GM19328 (cell line): ENCODE measurements around the gene OR8D2.

Experiments
- ATAC-seq: cut with Tn5 transposase; IDR thresholded peaks from one replicate; pipeline ENCODE4 v1.9.1; 2021; ENCODE audit warnings: mild to moderate bottlenecking, moderate library complexity; ENCODE audit not compliant: unreplicated experiment

The OR8D2 gene, protein sequence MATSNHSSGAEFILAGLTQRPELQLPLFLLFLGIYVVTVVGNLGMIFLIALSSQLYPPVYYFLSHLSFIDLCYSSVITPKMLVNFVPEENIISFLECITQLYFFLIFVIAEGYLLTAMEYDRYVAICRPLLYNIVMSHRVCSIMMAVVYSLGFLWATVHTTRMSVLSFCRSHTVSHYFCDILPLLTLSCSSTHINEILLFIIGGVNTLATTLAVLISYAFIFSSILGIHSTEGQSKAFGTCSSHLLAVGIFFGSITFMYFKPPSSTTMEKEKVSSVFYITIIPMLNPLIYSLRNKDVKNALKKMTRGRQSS

DNA sequence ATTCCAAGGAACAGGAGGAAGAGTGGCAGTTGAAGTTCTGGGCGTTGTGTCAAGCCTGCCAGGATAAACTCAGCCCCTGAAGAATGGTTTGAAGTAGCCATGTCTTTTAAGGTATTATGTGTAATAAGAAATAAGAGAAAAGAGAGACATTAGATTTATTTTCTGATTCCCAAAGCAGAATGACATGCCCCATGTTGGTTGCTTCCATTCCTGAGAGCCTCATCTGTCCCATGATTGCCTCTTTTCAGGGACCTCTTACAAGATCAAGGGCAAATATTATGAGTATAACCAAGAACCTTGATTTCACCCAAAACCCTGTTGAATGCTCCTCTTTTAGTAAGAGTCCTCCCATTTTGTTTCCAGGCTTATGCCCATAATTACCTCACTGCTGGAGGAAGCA lies at the start of gene OR8D2:
Gene OR8D2, minus strand, starts transcription at position 101 of the 400 bp plus-strand sequence. Its CDS starts 0 bp downstream, at position 101.
- no peak for ATAC-seq

DNA sequence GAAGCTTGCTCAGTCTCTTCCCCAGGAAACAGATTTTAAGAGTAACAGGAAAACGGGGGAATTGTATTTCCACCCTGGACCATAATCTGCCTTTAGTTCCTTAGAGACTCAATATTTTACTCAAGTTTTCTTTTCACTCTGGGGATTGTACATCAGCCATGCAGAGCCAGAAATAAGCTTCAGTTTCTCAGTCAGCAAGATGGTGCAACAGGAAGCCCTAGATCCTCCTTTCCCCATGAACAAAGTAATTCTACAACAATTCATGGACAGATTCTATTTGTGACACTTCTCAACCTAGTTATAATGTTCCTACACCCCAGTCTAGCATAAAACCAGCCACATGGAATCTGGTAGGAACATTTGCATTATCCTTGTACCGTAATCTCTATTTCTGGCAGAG lies 39.6 kb upstream of the OR8D2 start:
- ATAC-seq = no peak

DNA sequence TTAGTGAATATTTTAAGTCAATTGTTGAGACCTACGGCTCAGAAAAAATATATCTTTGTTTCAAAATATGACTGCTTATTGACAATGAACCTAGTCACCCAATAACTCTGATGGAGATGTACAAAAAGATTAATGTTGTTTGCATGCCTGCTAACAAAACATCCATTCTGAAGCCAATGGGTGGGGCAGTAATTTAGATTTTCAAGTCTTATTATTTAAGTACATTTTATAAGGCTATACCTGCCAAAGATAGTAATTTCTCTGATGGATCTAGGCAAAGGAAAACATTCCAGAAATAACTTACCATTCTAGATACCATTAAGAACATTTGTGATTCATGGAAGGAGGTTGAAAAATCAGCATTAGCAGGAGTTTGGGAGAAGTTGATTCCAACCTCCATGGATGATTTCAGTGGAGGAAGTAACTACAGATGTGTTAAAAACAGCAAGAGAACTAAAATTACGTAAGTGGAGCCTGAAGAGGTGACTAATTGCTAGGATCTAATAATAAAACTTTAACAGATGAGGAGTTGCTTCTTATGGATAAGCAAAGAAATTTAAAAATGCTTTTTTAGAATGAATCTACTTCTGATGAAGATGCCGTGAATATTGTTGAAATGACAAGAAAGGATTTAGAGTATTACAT lies 26.4 kb upstream of the OR8D2 start:
- no peak for ATAC-seq

DNA sequence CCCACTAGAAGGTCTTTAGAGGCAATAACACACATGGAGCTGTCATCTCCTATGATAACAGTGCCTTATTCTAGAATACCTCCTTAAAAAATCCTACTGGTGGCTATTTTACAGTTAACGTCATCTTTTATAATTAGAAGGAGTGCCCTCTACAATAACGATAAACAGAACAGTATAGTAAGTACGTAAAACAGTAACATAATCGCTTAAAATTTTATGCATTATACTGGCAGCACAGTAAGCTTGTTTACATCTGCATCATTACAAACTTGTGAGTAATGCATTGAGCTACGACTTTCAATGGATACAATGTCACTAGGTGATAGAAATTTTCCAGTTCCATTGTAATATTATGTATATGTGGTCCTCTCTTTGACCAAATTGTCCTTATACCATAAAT lies 24.3 kb upstream of the OR8D2 start:
- ATAC-seq = no peak

DNA sequence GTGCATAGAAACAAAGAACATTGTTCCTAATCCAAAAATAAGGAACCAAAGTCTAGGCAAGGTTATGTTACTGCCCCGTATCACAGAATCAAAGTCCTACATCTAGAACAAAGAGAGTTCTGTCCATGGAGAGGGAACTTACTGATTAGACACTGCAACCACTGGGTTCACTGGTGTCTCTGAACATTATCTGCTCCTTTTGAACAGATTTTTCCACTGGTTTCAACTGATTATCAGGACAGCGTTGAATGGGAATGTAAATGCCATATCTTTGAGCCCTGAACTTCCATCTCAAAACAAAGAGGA lies 20.1 kb upstream of the OR8D2 start:
- no peak for ATAC-seq

DNA sequence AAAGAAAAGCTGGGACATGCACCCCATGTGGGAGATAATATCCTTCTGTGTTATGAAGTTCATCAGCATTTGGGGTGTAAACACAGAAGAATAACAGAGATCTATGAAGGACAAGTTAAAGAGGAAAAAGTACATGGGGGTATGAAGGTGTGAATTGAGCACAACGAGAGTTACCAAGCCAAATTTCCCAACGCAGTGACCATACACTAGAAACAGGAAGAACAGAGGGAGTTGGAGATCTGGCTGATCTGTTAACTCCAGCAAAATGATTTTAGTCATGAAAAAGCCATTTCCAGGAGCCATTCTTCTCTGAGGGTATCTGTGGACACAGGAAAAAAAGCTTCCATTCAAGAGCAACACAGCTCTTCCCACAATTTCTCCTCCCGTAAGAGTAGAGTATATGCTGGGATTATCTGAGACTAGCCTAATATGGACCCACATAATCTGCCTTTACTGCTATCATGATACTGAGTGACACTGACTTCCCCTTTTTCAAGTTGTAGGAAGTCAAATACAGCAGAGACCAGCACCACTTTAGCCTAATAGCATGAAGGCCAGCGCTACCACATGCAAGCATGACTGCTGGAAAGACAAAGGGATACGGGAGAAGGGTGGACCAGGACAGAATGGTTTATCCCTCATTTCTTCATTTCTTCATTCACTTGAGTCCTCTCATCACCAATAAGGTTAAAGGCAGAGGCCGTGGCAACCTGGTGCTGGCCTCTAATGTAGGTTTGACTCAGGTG lies 19.6 kb upstream of the OR8D2 start:
- no peak for ATAC-seq

DNA sequence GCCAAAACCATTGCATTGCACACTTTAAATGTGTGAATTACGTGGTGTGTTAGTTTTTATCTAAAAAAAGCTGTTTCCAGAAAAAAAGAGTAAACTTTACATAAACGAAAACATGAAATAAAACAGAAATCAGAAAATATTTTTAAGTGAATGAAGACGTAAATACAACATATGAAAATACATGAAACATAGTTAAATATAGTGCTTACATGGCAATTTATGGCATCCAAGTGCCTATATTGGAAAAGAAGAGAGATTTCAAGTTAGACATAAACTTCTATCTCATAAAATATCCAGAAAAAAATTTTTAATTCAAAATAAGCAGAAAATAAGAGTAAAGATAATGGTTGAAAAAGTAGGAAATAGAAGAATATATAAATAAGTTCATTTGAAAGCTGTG lies 11.9 kb upstream of the OR8D2 start:
- no peak for ATAC-seq

DNA sequence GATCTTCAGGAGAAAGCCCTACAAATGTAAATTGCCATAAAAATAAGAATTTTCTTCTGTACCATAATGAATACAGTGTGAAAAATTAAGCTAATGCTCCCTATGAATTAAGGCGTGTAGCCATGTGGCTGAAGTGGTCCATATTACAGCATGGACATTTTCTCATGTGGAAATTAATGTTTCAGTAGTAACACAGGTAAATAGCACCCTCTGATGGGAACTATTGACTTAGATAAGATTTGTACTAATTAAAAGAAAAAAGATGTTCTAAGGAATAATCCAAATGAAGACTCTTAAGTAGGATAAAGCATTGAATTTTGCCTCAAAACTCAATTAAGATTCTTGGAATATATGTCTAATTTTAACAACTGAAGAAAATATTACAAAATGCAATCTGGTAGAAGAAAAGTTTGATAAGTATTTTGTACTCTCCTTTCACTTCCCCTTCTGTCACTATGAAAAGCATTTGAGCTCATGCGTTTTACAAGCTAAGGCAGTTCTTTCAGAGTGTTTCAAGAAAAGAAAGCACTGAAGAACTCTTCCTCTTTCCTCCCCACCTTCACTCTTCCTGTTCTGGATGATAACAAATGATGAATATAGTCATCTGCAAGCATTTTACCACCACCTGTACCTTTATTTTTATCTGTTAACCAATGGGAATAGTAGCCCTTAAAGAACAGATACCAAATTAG lies 9.9 kb upstream of the OR8D2 start:
- ATAC-seq = peak; percentile 94

DNA sequence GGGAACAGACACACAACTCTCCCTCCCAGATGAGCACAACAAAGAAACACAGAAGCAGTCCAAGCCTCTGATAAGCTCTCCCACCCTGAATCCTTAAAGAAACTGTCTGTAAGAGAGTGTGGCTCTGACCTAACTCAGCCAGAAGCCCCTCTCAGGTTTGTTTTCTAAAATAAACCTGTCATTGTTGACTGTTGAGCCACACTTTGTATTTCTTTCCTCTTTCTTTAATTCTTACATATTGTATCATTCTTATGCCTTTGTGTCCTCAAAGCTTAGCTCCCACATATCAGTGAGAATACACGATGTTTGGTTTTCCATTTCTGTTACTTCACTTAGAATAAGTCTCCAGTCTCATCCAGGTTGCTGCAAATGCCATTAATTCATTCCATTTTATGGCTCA lies 7.8 kb upstream of the OR8D2 start:
- no peak for ATAC-seq

DNA sequence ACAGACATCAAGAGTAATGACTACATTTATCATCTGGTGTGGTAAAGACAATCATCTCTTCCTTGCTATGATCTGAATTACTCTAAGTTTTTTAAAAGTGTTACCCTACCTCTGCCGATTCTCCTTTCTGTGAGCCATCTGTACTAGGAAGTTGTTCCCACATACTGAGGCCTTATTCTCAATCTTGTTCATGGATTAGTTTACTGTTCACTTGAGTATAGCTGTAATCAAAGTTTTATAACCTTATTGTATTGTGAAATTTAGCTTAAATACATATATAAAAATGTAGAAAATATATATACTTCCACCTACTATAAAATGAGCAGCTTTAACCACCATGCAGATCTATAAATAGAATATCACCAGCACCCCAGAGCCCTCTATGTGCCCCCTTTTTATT lies 2.4 kb upstream of the OR8D2 start:
- ATAC-seq = no peak

DNA sequence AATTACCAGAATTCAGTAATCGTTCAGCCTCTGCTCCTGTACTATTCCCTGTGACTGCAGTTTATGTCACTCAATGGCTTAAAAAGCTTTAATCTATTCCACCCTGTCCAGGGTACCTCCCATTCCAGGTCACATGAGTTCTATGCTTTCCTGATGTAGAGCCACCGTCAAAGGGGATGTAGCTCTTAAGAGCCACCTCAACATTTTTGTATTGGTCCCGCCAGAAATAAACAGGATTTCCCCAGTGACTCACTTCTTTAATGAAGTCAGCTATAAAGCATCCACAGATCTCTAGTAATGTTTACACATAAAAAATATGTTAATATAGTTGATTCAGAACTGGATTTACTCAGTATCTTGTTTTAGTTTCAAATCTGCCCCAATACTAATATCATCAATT lies 4.9 kb downstream of the OR8D2 start:
- no peak for ATAC-seq

DNA sequence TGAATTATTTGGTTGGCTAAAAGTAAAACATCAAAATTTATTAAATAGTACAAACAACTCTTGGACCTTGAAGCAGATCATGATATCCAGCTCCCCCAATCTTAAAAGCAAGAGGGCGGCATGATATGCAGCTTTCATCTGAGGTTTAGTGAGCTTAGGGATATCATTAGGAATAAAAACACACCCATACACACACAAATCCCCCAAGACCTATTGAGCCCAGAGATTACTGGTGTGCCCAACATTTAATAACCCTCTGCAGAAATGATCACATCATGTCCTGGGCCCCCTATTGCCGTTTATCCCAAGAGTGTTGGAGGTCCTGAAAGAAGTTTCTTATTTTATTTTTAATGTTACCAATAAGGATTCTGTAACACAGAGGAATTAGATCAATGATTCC lies 6.1 kb downstream of the OR8D2 start, which contains the start of gene OR8D1:
Gene OR8D1, minus strand, starts transcription at position 101 of the 400 bp plus-strand sequence. CDS start 3,183 bp downstream, outside the sequence.
- no peak for ATAC-seq

DNA sequence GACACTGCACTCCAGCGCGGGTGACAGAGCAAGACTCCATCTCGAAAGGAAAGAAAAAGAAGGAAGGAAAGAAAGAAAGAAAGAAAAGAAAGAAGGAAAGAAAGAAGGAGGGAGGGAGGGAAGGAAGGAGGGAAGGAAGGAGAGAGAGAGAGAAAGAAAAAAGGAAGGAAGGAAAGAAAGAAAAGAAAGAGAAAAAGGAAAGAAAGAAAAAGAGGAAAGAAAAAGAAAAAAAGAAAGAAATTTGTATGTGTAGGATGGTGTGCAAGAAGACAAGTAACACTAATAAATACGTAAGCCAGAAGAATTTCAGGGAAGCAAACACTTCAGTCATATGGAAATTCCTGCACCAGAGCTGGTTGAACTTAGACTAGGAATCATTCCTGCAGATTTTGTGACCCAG lies 6.9 kb downstream of the OR8D2 start:
- ATAC-seq = no peak

DNA sequence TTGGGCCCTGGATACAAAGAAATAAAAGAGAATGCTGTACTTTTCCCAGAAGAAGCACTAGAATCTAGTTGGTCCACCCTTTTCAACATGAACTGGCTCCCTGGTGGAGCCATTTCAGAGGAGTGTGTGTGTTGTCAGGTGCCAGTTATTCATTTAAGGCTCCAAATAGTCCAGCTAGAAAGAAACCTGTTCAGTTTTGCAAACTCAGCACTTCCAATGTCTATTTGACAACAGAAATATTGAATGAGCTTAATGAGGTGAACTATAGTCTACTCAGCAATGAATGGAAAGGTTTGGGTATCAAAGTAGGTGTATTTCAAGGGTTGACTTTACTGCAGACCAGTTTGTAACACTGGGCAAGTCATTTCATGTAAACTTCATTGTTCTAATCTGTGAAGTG lies 8.3 kb downstream of the OR8D2 start:
- ATAC-seq = no peak

DNA sequence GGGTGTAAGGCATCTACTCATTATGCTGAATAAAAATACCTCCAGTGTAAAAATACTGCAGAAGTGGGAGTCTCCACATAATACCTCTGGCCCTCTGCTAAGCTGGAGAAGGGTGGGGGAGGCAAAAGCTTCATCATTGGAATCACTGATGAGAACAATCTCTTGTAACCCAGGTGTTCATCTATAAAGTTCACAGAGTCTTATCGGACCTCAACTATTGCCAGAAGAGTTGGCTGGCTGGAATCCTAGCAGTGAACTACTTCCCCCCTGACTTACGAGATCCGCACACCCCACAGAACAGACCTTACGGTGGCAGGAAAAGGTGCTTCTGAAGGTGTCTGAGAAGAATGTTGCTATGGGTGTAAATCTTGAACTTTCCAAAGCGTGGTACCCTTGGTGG lies 8.7 kb downstream of the OR8D2 start:
- ATAC-seq = no peak

DNA sequence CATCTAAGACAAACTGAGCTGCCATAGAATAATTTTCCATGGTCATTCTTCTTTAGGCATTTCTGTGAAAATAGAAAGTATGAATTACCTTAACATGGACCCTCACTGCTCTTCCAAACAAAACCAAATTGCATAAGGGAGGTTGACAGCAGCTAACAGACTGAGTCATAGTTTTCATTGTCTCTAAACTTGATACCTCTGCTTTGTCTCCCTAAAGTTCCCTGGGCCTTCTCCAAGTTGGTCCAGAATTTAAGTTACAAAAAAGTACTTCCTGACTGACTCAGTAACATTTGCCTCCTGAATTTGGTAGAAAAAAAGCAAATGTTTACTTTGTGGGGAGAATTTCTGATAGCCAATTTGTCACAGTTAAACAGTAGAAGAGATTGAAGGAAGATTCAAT lies 9.3 kb downstream of the OR8D2 start:
- ATAC-seq = no peak

DNA sequence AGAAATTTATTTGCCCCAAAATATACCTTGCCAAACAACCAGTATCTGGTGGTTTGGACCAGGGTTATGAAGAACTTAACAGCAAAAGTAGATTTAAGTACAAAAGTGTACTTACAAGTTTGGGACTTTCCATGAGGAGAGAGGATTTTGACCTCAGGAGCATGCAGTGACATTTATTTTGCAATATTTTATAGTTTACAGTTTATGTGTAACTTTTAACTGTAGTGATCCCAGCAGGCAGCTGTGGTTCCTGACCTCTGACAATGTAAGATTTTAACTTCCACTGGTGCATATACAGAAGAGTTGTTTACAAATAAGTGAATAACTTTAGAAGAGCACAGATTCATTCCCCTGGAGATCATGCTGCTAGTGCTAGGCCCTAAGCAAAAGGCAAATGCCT lies 12.9 kb downstream of the OR8D2 start:
- ATAC-seq = no peak

DNA sequence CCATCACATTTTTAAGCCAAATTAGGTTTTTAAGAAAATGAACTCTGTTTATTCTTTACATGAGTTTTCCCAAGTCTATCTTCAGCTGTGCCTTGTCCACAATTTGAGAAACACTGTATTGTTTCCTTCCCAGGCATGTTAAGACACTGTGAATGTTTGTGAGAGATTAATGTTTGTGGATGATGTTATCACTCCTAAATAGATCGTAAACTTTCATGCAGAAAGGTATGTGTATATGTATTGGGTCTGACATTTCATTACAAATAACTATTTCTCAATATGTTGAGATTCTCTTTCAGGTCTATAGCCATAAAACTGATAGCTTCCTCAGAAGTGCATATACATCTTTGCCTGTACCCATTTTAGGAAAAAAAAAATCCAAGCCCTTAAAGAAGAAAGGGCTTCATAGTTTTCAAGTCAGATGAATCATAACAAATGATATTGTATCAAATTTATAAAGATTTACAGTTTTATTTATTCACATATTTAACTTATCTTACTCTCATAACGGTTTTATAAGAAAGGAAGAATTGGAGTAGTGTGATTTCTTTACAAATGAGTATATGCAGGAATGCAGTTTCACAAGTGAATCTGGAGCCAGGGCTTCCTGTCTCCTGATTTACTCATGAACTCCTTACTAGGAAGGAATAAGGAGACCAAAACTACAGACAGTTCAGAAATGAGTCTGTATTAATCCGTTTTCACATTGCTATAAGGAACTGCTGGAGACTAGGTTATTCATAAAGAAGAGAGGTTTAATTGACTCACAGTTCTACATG lies 17.5 kb downstream of the OR8D2 start:
- no peak for ATAC-seq

DNA sequence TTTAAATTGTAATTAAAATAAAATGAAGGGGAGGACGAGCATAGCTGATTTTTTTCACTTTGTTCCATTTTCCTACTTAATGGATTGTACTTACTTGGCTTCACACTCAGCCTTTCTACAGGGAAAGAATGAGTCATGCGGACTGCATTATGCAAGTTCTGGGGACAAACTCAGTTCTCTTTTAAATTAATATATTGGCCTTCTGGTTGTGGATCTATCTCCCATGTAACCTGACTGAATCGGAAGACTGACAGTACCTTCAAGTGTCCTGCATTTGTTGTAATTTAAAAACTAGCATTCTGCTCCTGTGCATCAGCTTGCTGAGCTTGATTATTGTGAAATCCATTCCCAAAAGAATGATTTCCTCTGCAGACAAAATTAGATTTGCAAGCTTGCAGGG lies 18.4 kb downstream of the OR8D2 start:
- ATAC-seq = no peak

DNA sequence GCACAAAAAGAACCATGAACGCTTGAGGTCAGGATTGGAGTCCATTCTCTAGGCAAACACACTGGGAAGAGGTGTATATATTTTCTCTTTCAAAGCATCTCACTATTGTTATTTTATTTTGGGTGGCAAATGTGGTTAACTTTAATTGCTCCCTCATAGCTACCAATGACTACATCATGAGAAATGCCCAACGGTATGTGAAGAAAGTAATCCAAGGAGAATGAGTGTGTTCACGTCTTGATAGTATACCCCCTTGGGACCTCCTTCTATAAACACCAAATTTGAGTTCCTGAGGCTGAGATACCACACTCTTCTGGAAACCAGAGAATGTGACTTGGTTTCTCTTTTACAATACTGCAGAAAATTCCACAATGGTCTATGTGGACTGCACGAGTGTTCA lies 22.1 kb downstream of the OR8D2 start:
- ATAC-seq = no peak

DNA sequence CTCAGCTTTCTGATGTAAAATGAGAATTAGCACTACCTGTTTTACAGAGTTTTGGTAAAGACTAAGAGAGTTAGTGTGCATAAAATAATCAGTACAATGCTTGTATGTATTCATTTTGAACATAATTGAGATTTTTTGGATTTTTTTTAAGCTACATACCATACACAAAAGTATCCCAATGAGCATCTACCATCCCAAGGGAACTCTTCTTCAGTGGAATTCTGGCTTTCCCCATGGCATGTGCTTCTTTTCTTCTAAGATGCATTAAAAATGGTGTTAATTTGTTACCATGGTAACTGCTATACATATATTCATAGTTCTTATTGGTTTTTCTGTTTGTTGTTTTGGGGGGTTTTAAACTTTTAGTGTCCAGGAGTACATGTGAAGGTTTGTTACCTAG lies 24.0 kb downstream of the OR8D2 start:
- ATAC-seq = no peak
